Measurements from ENCODE around the gene FEV. TPM values are rescaled to one million over a fixed set of nuclear protein-coding genes. Genes with fewer than 3 reads are reported as not detected.

Gene FEV
- total RNA-seq, 4 donors from 2014 or later: 2.1 TPM; not detected in 3

DNA sequence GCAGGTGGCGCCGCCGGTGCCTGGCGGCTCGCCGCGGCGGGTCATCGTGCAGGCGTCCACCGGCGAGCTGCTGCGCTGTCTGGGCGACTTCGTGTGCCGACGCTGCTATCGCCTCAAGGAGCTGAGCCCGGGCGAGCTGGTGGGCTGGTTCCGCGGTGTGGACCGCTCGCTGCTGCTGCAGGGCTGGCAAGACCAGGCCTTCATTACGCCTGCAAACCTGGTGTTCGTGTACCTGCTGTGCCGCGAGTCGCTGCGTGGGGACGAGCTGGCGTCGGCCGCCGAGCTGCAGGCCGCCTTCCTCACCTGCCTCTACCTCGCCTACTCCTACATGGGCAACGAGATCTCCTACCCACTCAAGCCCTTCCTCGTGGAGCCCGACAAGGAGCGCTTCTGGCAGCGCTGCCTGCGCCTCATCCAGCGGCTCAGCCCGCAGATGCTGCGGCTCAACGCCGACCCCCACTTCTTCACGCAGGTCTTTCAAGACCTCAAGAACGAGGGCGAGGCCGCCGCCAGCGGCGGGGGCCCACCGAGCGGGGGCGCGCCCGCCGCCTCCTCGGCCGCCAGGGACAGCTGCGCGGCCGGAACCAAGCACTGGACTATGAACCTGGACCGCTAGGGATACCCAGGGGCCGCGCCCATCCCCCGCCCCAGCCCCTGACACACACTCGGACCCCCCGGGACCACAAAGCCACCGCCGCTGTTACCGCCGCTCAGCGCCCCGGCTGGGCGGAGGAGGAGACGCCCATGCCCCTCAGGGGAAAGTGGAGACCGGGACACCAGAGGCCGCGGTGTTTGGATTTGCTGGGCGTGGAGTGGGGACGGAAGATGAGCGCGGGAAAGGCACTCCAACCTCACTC, 24.4 kb downstream of the FEV start:
- TF ChIP-seq POLR2A (IDR thresholded peaks at IDR 0.05) (no peak), CTCF (IDR thresholded peaks at IDR 0.05) (no peak)
- H3K27me3 ChIP-seq: peaks cover 33 to 100% (median 41%) of the 10 kb centered on the region in 4 donors
- H3K27ac ChIP-seq: no peak overlapping the region
- H3K4me3 ChIP-seq: peak overlapping the region in 1 of 4 donors; percentile 66
- intact Hi-C loops (cut with DNase I): no loop called here
- H3K4me1 ChIP-seq: peaks cover 3 to 36% (median 18%) of the 10 kb centered on the region in 3 donors
- no peak for DNase-seq
- H3K9me3 ChIP-seq: no peaks in the 10 kb centered on the region
- WGBS, 2 donors: 5 to 8% methylated on average over 18 to 20 of the region's 87 CpGs
- no peaks in the 10 kb centered on the region for H3K36me3 ChIP-seq

- no peak for TF ChIP-seq POLR2A (IDR thresholded peaks at IDR 0.05)
- peaks cover 33 to 100% (median 41%) of the 10 kb centered on the region in 4 donors for H3K27me3 ChIP-seq
- no peak for DNase-seq
Observed at GRCh38 chr2:218959761-218960308, 25.1 kb downstream of the FEV start.

DNA sequence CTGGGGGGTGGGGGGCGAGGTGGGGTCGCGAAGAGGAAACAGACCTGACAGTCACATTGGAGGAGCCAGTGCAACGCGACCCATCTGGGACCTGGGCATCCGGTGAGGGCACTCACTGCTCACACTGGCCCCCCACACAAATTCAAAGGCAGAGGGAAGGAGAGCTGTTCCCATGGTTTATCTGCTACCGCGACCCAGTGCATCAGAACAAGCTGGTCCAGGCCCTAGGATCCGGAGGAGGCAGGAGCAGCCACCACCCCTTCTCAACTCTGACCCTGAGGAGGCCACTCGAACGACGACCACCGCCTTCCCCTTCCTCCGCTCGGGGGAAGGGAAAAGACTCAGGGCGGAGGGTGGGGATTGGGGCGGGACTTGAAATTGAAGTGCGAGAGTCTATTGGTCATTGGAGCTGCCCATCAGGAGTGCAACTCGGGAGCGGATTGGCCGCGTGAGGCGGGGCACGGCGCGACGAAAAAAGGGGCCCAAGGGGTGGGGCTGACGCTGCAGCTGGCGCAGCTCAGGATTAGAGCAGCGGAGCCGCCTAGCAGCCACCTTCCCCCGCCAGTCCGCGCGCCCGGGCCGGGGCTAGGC, 25.7 kb downstream of the FEV start, which contains the start of gene CDK5R2:
TSS of gene CDK5R2 (plus strand) at position 526 of the 591 bp plus-strand sequence. CDS start 155 bp downstream, outside the sequence.
- Histone ChIP-seq H3K9me3 (no peaks in the 10 kb centered on the region), H3K27ac (no peak within 1 kb of the TSS), H3K4me1 (peaks cover 3 to 36% (median 18%) of the 10 kb centered on the region in 3 donors), H3K4me3 (peak within 1 kb of the TSS; percentile 7 to 66 (median 36)), H3K27me3 (peaks cover 33 to 100% (median 39%) of the 10 kb centered on the region in 4 donors), H3K36me3 (no peaks in the 10 kb centered on the region)
- 0 to 2% methylated on average over 15 to 20 of the region's 37 CpGs for WGBS, 2 donors
- TF ChIP-seq POLR2A (IDR thresholded peaks at IDR 0.05) (no peak), CTCF (IDR thresholded peaks at IDR 0.05) (no peak)
- DNase-seq: no peak
- intact Hi-C loops (cut with DNase I): no loop called here

More at GRCh38 chr2:218959761-218960308, 25.1 kb downstream of the FEV start:
- intact Hi-C loops (cut with DNase I): no loop called here
- Histone ChIP-seq H3K9me3 (no peaks in the 10 kb centered on the region), H3K4me1 (peaks cover 3 to 36% (median 18%) of the 10 kb centered on the region in 3 donors), H3K27ac (no peak overlapping the region), H3K4me3 (peak overlapping the region; percentile 7 to 66 (median 36)), H3K36me3 (no peaks in the 10 kb centered on the region)
- WGBS, 2 donors: 0% methylated on average over 1 to 2 of the region's 67 CpGs

DNA sequence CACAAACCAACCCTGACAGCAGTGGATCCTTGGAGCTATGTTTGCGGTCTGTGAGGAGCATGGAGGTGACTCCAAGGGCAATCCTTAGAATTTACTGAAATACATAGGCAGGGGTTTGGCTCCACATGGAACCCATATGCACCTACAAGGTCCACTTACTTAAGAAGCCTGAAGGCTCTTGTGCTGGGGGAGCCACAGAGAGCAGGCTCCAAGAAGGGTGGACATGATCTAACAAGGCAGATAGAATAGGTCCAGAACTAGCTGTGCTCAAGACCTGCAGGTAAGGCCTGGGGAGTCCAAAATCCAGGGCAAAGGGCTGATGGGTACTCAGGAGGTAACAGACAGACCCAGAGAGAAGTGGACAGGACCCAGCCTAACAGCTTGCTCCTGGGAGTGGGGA, 26.7 kb downstream of the FEV start:
- H3K9me3 ChIP-seq: no peaks in the 10 kb centered on the region
- H3K4me3 ChIP-seq: no peak overlapping the region
- peaks cover 3 to 32% (median 18%) of the 10 kb centered on the region in 3 donors for H3K4me1 ChIP-seq
- no peak for TF ChIP-seq CTCF (IDR thresholded peaks at IDR 0.05)
- no peak for TF ChIP-seq POLR2A (IDR thresholded peaks at IDR 0.05)
- peaks cover 31 to 100% (median 33%) of the 10 kb centered on the region in 4 donors for H3K27me3 ChIP-seq
- intact Hi-C loops (cut with DNase I): no loop called here
- H3K36me3 ChIP-seq: no peaks in the 10 kb centered on the region
- 80 to 83% methylated on average over 1 of the region's 1 CpG for whole genome bisulfite sequencing, 2 donors
- no peak overlapping the region for H3K27ac ChIP-seq
- no peak for DNase-seq

DNA sequence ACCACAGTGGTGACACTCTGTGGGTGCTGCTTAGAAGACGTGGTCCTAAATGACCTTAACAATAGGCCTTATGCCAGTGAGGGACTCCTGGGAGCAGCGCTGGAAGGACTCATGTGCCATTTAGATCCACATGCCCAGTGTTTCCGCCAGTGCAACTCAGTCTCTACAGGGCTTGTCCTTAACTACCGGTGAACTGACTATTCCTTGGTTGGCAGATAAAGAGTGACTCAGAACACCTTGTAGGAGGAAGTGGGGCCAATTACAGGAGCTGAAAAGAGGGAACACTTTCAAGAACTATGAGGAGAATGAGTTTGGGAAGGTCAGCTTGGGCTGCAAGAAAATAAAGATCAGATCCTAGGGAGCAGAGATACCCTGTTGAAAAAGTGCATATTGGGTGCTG, 27.3 kb downstream of the FEV start:
- DNase-seq: no peak
- Histone ChIP-seq H3K27ac (no peak overlapping the region), H3K36me3 (no peaks in the 10 kb centered on the region), H3K4me3 (no peak overlapping the region), H3K9me3 (no peaks in the 10 kb centered on the region), H3K4me1 (peaks cover 3 to 26% (median 18%) of the 10 kb centered on the region in 3 donors), H3K27me3 (peaks cover 26 to 98% (median 27%) of the 10 kb centered on the region in 4 donors)
- TF ChIP-seq POLR2A (IDR thresholded peaks at IDR 0.05) (no peak), CTCF (IDR thresholded peaks at IDR 0.05) (no peak)
- intact Hi-C loops (cut with DNase I): no loop called here
- WGBS, 2 donors: 64 to 79% methylated on average over 2 to 4 of the region's 4 CpGs

Measured in esophagus squamous epithelium (tissue), 5 donors.